Measurements from ENCODE around the gene RHBDF2.
A peak's percentile ranks its signal among the peaks of the same experiment; 100 is the strongest.

Gene RHBDF2

DNA sequence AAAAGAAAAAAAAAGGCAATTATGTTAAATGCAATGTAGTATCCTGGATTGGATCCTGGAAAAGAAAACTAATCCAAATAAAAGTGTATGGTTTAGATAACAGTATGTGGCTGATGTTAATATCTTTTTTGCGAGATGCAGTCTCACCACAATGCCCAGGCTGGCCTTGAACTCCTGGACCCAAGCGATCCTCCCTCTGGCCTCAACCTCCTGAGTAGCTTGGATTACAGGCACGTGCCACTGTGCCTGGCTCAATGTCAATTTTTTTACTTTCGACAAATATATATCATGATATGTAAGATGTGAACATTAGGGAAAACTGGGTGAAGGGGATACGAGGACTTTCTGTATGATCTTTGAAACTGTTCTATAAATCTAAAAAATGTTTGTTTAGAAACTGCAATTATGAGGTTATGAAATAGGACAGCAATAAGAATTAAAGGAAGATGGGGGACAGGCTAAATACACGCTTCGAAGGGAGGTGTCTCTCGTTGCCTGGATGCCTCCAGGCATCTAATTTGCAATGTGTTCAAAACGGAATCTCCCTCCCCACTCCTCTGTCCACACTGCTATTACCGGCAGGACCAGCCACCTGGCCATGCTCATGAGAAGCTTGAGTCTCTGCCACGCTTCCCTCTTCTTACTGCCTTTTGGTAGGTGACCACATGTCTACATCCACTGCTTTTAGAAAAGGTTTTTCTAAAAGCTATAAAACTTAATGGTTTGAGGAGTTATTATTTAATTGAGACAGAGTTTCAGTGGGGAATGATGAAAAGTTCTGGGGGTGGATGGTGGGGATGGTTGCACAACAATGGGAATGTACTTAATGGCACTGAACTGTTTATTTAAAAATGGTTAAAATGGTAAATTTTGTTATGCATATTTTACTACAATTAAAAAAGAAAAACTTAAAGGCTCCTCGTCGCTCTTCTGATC is 63.5 kb downstream of the RHBDF2 start:
- TF ChIP-seq, protein P1, sequence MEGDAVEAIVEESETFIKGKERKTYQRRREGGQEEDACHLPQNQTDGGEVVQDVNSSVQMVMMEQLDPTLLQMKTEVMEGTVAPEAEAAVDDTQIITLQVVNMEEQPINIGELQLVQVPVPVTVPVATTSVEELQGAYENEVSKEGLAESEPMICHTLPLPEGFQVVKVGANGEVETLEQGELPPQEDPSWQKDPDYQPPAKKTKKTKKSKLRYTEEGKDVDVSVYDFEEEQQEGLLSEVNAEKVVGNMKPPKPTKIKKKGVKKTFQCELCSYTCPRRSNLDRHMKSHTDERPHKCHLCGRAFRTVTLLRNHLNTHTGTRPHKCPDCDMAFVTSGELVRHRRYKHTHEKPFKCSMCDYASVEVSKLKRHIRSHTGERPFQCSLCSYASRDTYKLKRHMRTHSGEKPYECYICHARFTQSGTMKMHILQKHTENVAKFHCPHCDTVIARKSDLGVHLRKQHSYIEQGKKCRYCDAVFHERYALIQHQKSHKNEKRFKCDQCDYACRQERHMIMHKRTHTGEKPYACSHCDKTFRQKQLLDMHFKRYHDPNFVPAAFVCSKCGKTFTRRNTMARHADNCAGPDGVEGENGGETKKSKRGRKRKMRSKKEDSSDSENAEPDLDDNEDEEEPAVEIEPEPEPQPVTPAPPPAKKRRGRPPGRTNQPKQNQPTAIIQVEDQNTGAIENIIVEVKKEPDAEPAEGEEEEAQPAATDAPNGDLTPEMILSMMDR (IDR thresholded peaks at IDR 0.05; ENCODE audit: borderline replicate concordance, insufficient read depth, low read depth, low read length) = no peak
- H3K4me3 ChIP-seq (ENCODE audit: low read depth, low read length) = no peak overlapping the region

DNA sequence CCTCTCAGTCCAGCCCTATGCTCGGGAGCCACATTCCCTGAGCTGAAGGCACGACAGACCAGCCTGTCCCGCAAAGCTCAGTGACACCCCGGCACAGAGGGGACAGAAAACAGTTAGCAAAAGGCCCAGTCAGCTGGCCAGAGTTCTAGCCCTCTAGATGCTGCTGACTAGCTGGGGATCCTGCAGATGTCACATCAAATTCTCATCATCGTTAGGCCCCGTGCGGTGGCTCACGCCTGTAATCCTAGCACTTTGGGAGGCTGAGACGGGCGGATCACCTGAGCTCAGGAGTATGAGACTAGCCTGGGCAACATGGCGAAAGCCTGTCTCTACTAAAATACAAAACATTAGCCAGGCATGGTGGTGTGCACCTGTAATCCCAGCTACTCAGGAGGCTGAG is 65.5 kb downstream of the RHBDF2 start:
- no peak overlapping the region for H3K4me3 ChIP-seq (ENCODE audit: low read depth, low read length)
- TF ChIP-seq, protein P1 (IDR thresholded peaks at IDR 0.05; ENCODE audit: borderline replicate concordance, insufficient read depth, low read depth, low read length) = no peak

DNA sequence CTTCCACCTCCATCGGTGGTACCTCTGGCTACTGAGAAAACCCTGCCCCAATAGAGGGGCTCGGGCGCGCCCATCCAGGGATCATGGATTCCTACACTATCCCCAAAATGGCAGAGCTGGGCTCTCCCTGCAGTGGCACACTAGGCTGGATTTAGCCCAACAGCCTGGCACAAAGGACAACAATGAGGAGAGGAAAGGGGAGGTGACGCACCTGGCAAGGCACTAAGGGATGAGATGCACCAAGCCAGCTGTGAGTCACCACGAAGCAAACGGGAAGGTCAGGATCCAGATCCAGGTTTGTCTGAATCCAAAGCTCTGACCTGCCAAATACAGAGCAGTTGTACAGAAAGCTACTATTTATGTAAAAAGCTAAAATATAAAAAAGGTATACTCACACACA is 66.4 kb downstream of the RHBDF2 start:
- no peak overlapping the region for H3K4me3 ChIP-seq (ENCODE audit: low read depth, low read length)
- TF ChIP-seq, protein P1 (IDR thresholded peaks at IDR 0.05; ENCODE audit: borderline replicate concordance, insufficient read depth, low read depth, low read length) = no peak

DNA sequence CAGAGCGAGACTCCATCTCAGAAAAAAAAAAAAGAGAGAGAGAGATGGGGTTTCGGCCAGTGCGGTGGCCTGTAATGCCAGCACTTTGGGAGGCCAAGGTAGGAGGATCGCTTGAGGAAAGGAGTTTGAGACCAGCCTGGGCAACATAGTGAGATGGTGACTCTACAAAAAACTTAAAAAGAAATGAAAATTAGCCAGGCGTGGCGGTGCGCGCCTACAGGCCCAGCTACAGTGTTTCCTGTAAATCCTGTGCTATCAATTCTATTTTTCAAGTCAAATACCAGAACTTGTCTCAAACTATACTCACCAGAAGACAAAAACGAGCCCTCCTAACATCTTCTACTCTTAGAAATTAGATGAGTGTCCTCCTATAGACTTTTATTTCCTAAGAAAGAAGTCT is 67.5 kb downstream of the RHBDF2 start:
- TF ChIP-seq, protein P1 (IDR thresholded peaks at IDR 0.05; ENCODE audit: borderline replicate concordance, insufficient read depth, low read depth, low read length) = no peak
- H3K4me3 ChIP-seq (ENCODE audit: low read depth, low read length) = no peak overlapping the region

DNA sequence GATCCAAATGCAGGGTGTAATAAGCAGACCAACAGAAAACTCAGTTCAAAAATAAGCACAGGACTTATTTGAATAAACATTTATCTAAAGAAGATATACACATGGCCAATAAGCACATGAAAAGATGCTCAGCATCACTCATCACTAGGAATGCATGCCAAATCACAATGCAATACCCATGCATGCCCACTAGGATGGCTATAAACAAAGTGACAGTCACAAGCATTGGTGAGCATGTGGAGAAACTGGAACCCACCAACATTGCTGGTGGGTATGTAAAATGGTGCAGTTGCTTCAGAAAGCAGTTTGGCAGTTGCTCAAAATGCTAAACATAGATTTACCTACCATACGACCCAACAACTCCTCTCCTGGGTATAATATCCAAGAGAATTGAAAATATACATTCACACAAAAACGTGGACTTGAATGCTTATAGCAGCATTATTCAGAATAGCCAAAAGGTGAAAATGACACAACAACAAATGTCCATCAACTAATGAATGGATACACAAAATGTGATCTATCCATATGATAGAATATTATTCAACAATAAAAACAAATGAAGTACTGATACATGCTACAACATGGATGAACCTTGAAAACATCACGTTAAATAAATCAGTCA is 68.4 kb downstream of the RHBDF2 start:
- TF ChIP-seq, protein P1 (IDR thresholded peaks at IDR 0.05; ENCODE audit: borderline replicate concordance, insufficient read depth, low read depth, low read length) = peak; percentile 57; the same call in 1 of the 2 replicates
- H3K4me3 ChIP-seq (ENCODE audit: low read depth, low read length) = no peak overlapping the region

DNA sequence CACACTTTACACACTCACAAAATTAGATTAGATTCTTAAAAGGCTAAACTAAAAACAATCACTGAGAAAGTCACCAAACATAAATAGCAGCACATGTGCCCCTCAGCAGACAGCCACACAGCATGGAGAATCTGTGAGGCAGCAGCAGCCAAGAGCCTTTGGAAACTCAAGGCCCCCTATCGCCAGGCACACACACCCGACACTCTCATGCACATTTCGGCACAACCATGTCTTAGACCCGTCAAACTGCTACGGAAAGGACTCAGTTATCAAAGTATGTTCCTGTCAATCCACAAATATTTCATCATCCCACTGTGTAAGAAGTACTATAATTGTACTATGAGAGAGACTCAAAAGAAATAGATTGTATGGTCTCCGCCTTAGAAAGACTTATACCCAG is 69.2 kb downstream of the RHBDF2 start:
- TF ChIP-seq, protein P1 (IDR thresholded peaks at IDR 0.05; ENCODE audit: borderline replicate concordance, insufficient read depth, low read depth, low read length) = no peak
- H3K4me3 ChIP-seq (ENCODE audit: low read depth, low read length) = no peak overlapping the region

All from GM12875 (cell line).